ENCODE data around the gene REM2. TPM values are rescaled to one million over a fixed set of nuclear protein-coding genes. Genes with fewer than 3 reads are reported as not detected.

The REM2 gene
- total and polyA plus RNA-seq, 4 donors = 0.08 to 0.14 (median 0.11) TPM; not detected in 1

DNA sequence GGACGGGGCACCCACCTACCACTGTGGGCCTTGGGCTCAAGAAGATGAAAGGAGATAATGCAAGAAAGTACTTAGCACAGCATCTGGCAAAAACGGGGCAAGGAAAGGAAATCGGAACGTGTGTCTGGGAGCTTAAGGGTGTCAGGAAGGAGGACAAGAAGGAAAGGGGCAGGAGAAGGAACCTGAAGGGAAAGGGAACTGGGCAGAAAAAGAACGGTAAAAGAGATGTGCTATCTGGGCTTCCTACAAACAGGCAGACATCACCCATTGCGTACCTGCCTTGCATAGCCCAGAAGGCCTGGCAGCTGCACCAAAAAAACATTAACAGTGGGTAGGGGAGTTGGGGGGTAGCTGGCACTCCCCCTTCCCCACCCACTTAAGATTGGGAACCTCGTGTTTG is 958 bp upstream of the REM2 start:
- 44% methylated on average over 7 of the region's 7 CpGs for WGBS
- Histone ChIP-seq H3K27ac (ENCODE audit: low read depth in 1 of 2, low read length in 2 of 2) (no peak overlapping the region), H3K9ac (ENCODE audit: low read depth in 1 of 2, low read length in 2 of 2) (no peak overlapping the region), H3K4me1 (ENCODE audit: control insufficient read depth in 4 of 4, insufficient read depth in 4 of 4, low read length in 3 of 4) (peaks cover 0 to 4% (median 2%) of the 10 kb centered on the region in 4 donors), H3K36me3 (ENCODE audit: control insufficient read depth in 4 of 4, insufficient read depth in 3 of 4, low read depth in 1 of 4, low read length in 3 of 4) (peaks cover 0 to 22% (median 17%) of the 10 kb centered on the region in 4 donors), H3K27me3 (ENCODE audit: control insufficient read depth in 4 of 4, insufficient read depth in 4 of 4, low read length in 3 of 4) (no peaks in the 10 kb centered on the region), H3K9me3 (ENCODE audit: control insufficient read depth in 4 of 4, low read length in 3 of 4) (no peaks in the 10 kb centered on the region), H3K4me3 (ENCODE audit: low read depth in 1 of 3, low read length in 3 of 3) (no peak overlapping the region)
- DNase-seq (ENCODE audit: low spot score) = no peak
- TF ChIP-seq, protein P1, sequence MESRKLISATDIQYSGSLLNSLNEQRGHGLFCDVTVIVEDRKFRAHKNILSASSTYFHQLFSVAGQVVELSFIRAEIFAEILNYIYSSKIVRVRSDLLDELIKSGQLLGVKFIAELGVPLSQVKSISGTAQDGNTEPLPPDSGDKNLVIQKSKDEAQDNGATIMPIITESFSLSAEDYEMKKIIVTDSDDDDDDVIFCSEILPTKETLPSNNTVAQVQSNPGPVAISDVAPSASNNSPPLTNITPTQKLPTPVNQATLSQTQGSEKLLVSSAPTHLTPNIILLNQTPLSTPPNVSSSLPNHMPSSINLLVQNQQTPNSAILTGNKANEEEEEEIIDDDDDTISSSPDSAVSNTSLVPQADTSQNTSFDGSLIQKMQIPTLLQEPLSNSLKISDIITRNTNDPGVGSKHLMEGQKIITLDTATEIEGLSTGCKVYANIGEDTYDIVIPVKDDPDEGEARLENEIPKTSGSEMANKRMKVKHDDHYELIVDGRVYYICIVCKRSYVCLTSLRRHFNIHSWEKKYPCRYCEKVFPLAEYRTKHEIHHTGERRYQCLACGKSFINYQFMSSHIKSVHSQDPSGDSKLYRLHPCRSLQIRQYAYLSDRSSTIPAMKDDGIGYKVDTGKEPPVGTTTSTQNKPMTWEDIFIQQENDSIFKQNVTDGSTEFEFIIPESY (IDR thresholded peaks at IDR 0.05) = no peak
- TF ChIP-seq, protein P2, sequence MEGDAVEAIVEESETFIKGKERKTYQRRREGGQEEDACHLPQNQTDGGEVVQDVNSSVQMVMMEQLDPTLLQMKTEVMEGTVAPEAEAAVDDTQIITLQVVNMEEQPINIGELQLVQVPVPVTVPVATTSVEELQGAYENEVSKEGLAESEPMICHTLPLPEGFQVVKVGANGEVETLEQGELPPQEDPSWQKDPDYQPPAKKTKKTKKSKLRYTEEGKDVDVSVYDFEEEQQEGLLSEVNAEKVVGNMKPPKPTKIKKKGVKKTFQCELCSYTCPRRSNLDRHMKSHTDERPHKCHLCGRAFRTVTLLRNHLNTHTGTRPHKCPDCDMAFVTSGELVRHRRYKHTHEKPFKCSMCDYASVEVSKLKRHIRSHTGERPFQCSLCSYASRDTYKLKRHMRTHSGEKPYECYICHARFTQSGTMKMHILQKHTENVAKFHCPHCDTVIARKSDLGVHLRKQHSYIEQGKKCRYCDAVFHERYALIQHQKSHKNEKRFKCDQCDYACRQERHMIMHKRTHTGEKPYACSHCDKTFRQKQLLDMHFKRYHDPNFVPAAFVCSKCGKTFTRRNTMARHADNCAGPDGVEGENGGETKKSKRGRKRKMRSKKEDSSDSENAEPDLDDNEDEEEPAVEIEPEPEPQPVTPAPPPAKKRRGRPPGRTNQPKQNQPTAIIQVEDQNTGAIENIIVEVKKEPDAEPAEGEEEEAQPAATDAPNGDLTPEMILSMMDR (IDR thresholded peaks at IDR 0.05; ENCODE audit: low read depth, low read length, missing input control) = no peak
- TF ChIP-seq FOXA2 (IDR thresholded peaks at IDR 0.05) = no peak
- TF ChIP-seq, protein P3, sequence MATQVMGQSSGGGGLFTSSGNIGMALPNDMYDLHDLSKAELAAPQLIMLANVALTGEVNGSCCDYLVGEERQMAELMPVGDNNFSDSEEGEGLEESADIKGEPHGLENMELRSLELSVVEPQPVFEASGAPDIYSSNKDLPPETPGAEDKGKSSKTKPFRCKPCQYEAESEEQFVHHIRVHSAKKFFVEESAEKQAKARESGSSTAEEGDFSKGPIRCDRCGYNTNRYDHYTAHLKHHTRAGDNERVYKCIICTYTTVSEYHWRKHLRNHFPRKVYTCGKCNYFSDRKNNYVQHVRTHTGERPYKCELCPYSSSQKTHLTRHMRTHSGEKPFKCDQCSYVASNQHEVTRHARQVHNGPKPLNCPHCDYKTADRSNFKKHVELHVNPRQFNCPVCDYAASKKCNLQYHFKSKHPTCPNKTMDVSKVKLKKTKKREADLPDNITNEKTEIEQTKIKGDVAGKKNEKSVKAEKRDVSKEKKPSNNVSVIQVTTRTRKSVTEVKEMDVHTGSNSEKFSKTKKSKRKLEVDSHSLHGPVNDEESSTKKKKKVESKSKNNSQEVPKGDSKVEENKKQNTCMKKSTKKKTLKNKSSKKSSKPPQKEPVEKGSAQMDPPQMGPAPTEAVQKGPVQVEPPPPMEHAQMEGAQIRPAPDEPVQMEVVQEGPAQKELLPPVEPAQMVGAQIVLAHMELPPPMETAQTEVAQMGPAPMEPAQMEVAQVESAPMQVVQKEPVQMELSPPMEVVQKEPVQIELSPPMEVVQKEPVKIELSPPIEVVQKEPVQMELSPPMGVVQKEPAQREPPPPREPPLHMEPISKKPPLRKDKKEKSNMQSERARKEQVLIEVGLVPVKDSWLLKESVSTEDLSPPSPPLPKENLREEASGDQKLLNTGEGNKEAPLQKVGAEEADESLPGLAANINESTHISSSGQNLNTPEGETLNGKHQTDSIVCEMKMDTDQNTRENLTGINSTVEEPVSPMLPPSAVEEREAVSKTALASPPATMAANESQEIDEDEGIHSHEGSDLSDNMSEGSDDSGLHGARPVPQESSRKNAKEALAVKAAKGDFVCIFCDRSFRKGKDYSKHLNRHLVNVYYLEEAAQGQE (IDR thresholded peaks at IDR 0.05) = no peak
- no peak for TF ChIP-seq HNF4A (conservative IDR thresholded peaks at IDR 0.05)
- TF ChIP-seq RAD21 (IDR thresholded peaks at IDR 0.05) = no peak
- no peak for TF ChIP-seq SP1 (IDR thresholded peaks at IDR 0.05)
- no peak for TF ChIP-seq EGR1 (IDR thresholded peaks at IDR 0.05; ENCODE audit: low read depth in 2 of 2)
- TF ChIP-seq JUND (IDR thresholded peaks at IDR 0.05) = no peak
- TF ChIP-seq, protein P4, sequence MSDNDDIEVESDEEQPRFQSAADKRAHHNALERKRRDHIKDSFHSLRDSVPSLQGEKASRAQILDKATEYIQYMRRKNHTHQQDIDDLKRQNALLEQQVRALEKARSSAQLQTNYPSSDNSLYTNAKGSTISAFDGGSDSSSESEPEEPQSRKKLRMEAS (IDR thresholded peaks at IDR 0.05) = no peak

DNA sequence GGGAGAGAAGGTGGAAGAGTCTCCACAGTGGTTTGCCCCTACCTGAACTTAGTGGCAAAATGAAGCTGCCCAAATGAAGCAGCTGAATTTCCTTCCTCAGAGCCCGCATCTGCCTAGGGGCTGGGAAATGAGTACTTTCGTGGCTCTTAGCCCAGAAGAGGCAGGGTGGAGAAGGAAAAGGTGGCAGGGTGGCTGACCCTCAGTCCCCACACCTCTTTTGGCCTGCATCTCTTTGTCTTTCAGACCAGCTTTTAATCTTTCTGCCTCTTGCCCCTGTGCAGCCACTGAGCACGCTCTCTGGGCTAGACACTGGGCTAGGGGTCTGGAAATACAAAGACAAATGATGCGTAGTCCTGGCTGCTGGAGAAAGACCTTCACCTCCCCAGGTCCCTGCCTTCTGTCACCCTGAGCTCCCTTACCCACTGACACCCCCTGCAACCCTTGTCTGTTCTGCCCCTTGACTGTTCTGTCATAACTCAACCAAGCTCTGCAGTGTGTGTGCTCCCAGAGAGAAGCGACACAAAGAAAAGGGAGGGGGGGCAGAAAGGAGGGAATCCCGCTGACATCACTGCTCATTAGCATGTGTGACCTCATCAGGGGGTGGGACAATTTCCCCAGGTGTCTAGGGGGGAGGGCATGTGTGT is 371 bp upstream of the REM2 start:
- no peak overlapping the region for H3K9ac ChIP-seq (ENCODE audit: low read depth in 1 of 2, low read length in 2 of 2)
- H3K4me3 ChIP-seq (ENCODE audit: low read depth in 1 of 3, low read length in 3 of 3) = no peak overlapping the region
- peaks cover 0 to 16% (median 12%) of the 10 kb centered on the region in 4 donors for H3K36me3 ChIP-seq (ENCODE audit: control insufficient read depth in 4 of 4, insufficient read depth in 3 of 4, low read depth in 1 of 4, low read length in 3 of 4)
- no peak for TF ChIP-seq SP1 (IDR thresholded peaks at IDR 0.05)
- DNase-seq (ENCODE audit: low spot score) = no peak
- peaks cover 0 to 4% (median 2%) of the 10 kb centered on the region in 4 donors for H3K4me1 ChIP-seq (ENCODE audit: control insufficient read depth in 4 of 4, insufficient read depth in 4 of 4, low read length in 3 of 4)
- WGBS = 39% methylated on average over 6 of the region's 6 CpGs
- H3K9me3 ChIP-seq (ENCODE audit: control insufficient read depth in 4 of 4, low read length in 3 of 4) = no peaks in the 10 kb centered on the region
- H3K27ac ChIP-seq (ENCODE audit: low read depth in 1 of 2, low read length in 2 of 2) = no peak overlapping the region
- no peaks in the 10 kb centered on the region for H3K27me3 ChIP-seq (ENCODE audit: control insufficient read depth in 4 of 4, insufficient read depth in 4 of 4, low read length in 3 of 4)

Data from liver (tissue), 9 donors.